Kidney epithelial cell (primary cell): ENCODE measurements around the gene ZNF362. TPM values are rescaled to one million over a fixed set of nuclear protein-coding genes. Genes with fewer than 3 reads are reported as not detected.

Source experiments
- DNase-seq: peaks from one replicate; pipeline ENCODE4 v3.0.0-alpha.2; 2010; ENCODE audit warnings: low read depth
- H3K27me3 ChIP-seq: 2 replicates; pipeline ENCODE4 v1.6.0; 2011; ENCODE audit warnings: low read length; ENCODE audit not compliant: control insufficient read depth, insufficient read depth
- H3K36me3 ChIP-seq: 2 replicates; pipeline ENCODE4 v1.5.1; 2011; ENCODE audit warnings: low read length; ENCODE audit not compliant: control insufficient read depth, insufficient read depth
- H3K4me3 ChIP-seq: 2 replicates; pipeline ENCODE4 v1.5.1; 2011; ENCODE audit warnings: low read depth, mild to moderate bottlenecking, control low read depth, low read length
- total RNA-seq: library from RNA; depleted of rRNA; stranded (reverse); fragments of >200 nt; gene quantifications from 2 replicates; pipeline ENCODE4 v1.2.3, GENCODE V29; 2015
- TF ChIP-seq, protein P1 (sequence below): IDR thresholded peaks from 2 replicates; pipeline ENCODE4 v1.5.1; 2011; ENCODE audit warnings: mild to moderate bottlenecking, moderate library complexity, low read length, control low read depth, inconsistent platforms; ENCODE audit not compliant: insufficient read depth, poor library complexity, severe bottlenecking

ZNF362 gene
- total RNA-seq, 1 donor from 2014 or later: 26.0 TPM

DNA sequence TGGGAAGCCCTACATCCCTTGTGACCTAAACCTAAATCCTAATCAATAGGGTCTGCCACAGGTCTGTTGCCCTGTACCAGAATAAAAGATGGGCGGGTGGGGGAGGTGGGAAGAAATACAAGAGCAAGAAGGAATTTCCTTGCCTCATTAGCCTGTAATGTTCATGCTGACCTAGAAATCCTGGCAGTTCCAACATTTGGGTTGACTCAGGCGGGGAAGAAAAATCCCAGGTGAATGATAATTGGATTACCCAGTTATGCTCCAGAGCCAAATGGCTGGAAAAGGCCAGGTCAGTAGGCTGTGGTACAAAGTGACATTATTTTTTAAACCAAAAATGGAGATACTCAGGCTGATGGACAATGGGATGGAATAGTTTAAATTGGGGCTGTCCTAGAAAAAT is 91.9 kb downstream of the ZNF362 start:
- H3K36me3 ChIP-seq: no peaks in the 10 kb centered on the region
- no peaks in the 10 kb centered on the region for H3K27me3 ChIP-seq
- no peak for DNase-seq
- H3K4me3 ChIP-seq: peak overlapping the region; percentile 75
- TF ChIP-seq, protein P1, sequence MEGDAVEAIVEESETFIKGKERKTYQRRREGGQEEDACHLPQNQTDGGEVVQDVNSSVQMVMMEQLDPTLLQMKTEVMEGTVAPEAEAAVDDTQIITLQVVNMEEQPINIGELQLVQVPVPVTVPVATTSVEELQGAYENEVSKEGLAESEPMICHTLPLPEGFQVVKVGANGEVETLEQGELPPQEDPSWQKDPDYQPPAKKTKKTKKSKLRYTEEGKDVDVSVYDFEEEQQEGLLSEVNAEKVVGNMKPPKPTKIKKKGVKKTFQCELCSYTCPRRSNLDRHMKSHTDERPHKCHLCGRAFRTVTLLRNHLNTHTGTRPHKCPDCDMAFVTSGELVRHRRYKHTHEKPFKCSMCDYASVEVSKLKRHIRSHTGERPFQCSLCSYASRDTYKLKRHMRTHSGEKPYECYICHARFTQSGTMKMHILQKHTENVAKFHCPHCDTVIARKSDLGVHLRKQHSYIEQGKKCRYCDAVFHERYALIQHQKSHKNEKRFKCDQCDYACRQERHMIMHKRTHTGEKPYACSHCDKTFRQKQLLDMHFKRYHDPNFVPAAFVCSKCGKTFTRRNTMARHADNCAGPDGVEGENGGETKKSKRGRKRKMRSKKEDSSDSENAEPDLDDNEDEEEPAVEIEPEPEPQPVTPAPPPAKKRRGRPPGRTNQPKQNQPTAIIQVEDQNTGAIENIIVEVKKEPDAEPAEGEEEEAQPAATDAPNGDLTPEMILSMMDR: no peak

DNA sequence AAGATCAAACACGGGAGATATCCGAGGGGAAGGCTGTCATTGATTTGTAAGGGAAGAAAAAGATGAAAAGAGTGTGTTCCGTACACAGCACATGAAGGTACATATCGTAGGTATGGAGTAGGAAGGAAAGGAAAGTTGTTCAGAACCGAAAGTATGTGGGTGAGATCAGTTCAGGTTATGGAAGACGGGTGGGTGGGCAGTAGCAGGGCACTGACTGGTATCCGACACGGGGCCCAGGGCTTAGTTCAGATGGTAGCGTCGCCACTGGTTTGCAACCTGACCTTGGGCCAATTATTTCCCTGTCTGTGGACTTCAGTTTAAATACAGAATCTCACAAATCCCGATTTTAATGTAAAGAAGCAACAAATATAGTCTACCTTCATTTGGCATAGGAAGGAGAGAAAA is 92.4 kb downstream of the ZNF362 start:
- peak overlapping the region; percentile 75 for H3K4me3 ChIP-seq
- no peak for DNase-seq
- H3K36me3 ChIP-seq: no peaks in the 10 kb centered on the region
- TF ChIP-seq, protein P1: no peak
- no peaks in the 10 kb centered on the region for H3K27me3 ChIP-seq

DNA sequence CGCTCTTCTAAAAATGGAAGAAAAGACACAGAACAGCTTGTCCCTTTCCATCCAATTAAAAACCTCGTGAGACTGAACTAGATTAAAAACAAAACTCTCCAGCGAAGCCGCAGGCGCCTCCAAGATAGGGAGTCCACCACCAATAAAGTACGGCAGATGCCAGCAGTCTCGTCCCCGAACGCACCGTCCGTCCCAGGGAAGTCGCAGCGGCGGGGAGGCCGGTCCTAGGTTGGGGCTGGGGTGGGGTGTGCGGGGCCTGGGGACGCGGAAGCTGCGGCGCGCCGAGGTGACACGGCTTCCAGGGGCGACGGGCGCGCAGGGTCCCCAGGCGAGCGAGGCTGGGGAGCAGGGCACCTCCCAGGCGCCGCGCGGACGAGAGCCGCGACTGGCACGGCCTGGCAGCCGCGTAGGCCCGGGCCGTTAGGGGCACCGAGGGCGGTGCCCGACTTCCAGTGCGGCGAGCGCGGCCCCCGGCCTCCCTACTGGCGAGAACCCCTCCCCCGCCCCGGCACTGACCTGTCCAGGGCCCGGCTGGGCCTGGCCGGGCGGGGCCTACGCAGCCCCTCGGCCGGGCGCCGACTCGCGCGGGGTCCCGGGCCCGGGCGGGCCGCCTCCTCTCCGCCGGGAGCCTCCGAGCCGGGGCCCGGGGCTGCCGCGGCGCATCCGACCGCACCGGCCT is 92.9 kb downstream of the ZNF362 start:
- Histone ChIP-seq H3K27me3 (no peaks in the 10 kb centered on the region), H3K4me3 (peak overlapping the region; percentile 75), H3K36me3 (no peaks in the 10 kb centered on the region)
- DNase-seq: no peak
- TF ChIP-seq, protein P1: no peak

DNA sequence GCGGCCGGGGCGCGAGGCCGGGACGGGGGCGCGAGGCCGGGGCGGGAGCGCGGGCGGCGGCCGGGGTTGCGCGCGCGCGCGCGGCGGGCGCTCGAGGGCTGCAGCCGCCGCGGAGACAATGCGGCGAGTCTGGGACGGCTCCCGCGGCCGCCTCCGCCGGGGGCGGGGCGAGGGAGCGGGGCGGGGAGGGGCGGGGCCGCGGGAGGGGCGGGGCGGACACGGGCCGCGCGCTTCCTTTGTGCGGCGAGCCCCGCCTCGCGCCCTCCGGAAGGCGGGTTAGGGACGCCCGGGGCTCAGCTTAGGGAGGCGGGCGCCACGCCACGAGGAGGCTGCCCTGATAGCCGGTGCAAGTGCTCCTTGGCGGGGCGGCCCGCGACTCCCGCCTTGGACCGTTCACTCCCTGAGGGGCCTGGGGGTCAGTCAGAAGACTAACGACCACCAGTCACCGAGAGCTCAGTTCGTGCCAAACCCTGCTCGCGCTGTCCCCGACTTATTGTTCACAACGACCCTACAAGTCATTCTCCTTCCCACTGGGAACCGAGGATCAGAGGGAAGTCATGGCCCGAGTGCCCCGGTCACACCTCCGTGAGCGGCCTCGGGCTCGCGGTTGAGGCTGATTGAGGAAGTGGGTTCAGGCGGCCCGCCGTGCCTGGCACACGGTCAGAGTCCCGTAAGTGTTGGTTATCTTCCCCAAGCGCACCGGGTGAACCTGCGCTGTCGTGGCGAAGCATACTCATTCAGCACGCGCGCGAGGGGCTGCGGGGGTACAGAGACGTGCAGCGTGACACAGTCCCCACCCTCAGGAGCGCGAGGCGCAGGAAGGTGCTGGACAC is 93.7 kb downstream of the ZNF362 start:
- Histone ChIP-seq H3K36me3 (no peaks in the 10 kb centered on the region), H3K27me3 (no peaks in the 10 kb centered on the region), H3K4me3 (peak overlapping the region; percentile 75)
- TF ChIP-seq, protein P1: no peak
- DNase-seq: no peak

Other genes with a start within 250 kb of the ZNF362 start
- gene AK2, start 219.6 kb upstream of the ZNF362 start, total RNA-seq: 156 and 161 TPM in 2 replicates
- 2.8 and 4.0 TPM in 2 replicates for gene AZIN2, start 175.3 kb upstream of the ZNF362 start, total RNA-seq
- 4.8 and 7.0 TPM in 2 replicates for gene TRIM62, start 74.4 kb upstream of the ZNF362 start, total RNA-seq
- not detected in 2 replicates for gene A3GALT2, start 64.6 kb downstream of the ZNF362 start, total RNA-seq
- gene PHC2, start 174.6 kb downstream of the ZNF362 start, total RNA-seq: 216 and 226 TPM in 2 replicates
- 7.1 and 9.2 TPM in 2 replicates for gene ZSCAN20, start 216.2 kb downstream of the ZNF362 start, total RNA-seq